GM18951 (cell line): ENCODE results near the gene PPP1CC.
A peak's percentile ranks its signal among the peaks of the same experiment; 100 is the strongest.

ENCODE experiments used
- POLR2A ChIP-seq: IDR thresholded peaks from 4 replicates; pipeline ENCODE4 v1.6.1; 2011; ENCODE audit warnings: mild to moderate bottlenecking; ENCODE audit not compliant: insufficient read length, insufficient read depth; ENCODE audit errors: extremely low read depth
- in situ Hi-C: fragments of 300-500 bp; cut with MboI; formaldehyde crosslinking; loops from one replicate; pipeline ENCODE4 v1.12.0; 2022; ENCODE audit warnings: low sequenced_read_pairs, mixed read lengths, inconsistent platforms; ENCODE audit not compliant: unreplicated experiment

The PPP1CC gene

GRCh38 chr12:110702081-110702480 is 40.6 kb downstream of the PPP1CC start:
- in situ Hi-C loops: loop anchor here (10.0 kb wide), 1 partner anchor 123 kb away; no protein-coding TSS in a partner anchor
- TF ChIP-seq POLR2A: no peak

DNA sequence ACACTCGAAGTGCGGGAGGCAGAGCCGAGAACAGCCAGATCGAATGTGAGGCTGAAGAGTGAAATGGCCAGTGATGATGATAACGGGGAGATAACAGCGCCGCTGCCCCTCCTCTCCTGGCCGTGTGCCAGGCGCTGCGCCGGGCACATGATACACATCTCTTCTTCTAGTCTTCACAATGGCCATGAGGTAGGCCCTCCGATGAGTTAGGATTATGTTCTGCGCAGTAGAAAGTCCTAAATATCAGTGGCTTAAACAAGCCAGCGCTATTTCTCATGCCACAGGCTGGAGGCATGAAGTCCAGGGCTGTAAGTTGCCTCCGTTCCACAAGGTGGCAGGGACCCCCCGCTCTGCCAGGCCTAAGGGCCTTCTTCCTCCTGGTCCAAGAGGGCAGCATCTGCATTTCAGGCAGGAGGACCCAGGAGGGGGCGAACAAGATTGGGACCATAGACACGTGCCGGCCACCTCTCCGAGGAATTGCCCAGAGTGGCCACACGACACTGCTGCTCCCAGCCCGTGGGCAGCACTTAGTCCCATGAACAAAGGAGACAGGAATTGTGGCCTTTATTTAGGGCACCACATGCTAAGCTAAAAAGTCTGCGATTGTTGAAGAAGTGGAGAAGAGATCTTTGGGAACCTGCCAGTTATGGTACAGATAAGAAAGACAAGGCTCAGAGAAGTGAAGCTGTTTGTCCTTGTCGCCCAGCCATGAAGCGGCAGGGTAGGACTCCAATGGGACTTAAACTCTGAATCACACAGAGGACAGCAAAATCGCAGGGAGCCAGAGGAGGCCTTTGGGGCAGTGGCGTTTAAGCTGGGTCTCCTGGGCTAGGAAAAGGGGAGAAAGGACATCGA is 42.9 kb downstream of the PPP1CC start:
- in situ Hi-C loops: loop anchor here (10.0 kb wide), 2 partner anchors 85 to 125 kb away; partner anchors contain the start of gene TCTN1

DNA sequence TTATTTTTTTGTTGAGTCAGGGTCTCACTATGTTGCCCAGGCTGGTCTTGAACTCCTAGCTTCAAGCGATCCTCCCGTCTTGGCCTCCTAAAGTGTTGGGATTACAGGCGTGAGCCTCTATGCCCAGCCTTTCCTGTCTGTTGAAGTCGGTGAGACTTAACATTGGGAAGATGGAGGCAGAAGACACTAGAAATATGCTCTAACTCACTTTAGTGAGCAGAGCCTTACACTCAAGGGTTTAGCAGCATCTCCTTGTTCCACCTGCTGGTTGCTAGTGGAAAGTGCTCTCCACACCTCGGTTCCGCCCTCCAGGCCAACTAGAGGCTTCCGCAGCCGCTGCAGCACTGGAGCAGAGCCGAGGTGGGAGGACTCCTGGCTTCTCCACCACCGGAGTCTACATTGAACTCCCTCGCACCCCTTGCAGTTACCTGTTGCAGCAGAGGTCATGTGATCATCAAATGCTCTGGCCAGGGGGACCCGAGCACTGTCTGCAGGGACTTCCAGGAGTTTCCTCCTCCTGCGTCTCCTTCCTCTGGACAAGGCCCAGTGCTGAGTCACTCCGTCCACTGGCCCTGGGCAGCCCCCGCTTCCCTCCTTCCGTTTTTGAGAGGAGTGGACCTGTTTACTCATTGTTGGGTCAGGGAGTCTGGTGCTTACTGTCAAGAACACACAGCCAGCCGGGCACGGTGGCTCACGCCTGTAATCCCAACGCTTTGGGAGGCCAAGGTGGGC is 44.4 kb downstream of the PPP1CC start:
- in situ Hi-C loops: loop anchor here (10.0 kb wide), 1 partner anchor 84 kb away; the partner anchor contains the start of gene TCTN1
- no peak for TF ChIP-seq POLR2A

More for the DNA sequence above, 42.9 kb downstream of the PPP1CC start:
- TF ChIP-seq POLR2A: no peak

DNA sequence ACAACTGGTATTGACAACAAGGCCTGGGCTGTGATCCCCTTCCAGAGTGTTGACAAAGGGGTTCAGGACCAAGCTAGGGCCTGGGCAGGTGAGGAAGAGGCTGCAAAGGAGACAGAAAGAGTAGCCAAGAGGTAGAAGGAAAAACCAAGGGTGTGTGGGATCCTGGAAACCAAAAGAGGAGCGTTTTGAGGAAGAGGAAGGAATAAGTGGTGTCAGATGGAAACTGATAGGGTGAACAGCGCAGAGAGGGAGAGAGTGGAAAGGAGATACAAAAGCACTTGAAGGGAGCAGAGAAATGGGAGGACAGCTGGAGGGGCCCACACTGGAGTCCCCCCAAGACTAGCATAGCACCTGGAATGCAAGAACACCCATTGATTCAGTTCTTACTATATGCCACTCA is 45.5 kb downstream of the PPP1CC start:
- in situ Hi-C loops: loop anchor here (10.0 kb wide), 1 partner anchor 82 kb away; the partner anchor contains the start of gene TCTN1

DNA sequence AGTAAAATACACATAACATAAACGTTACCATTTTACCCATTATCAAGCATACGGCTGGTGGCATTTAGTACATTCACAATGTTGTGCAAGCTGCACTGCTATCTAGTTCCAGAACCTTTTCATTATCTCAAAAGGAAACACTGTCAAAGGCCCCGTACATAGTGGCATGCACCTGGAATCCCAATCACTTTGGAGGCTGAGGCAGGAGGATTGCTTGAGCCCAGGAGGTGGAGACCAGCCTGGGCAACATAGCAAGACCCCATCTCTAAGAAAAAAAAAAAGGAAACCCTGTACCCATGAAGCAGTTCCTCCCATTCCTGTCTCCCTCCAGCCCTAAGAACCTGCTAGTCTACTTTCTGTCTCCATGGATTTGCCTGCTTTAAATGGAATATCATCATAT is 46.4 kb downstream of the PPP1CC start:
- TF ChIP-seq POLR2A: no peak
- in situ Hi-C loops: loop anchor here (10.0 kb wide), 1 partner anchor 81 kb away; the partner anchor contains the start of gene TCTN1

More for the DNA sequence above, 45.5 kb downstream of the PPP1CC start:
- no peak for TF ChIP-seq POLR2A

DNA sequence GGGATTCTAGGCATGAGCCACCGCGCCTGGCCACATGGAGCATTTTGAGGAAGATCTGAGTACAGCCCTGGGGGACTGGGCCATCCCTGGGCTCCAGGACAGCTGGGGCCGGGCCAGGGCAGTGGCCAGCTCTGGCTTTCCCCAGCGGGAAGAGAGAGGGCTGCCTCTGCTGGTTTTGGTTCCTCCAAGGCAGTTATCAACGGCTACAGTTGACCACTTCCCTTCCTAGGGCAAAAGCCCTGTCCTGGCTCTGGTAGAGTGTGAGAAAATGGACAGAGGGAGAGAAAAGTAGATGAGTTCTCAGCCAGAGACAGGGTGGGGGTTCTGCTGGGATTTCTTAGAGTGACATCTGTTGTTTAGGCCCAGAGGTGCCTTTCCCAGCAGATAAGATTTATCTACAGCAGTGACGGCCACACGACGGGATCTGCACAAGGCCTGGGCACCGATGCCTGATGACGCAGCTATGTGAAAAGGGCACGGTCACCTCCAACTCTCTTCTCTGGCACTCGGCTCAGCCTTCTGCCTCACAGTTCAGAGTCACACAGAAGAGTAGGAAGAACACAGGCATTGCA is 48.3 kb downstream of the PPP1CC start:
- no peak for TF ChIP-seq POLR2A
- in situ Hi-C loops: loop anchor here (10.0 kb wide), 1 partner anchor 80 kb away; the partner anchor contains the start of gene TCTN1

GRCh38 chr12:110693731-110694130 is 49.0 kb downstream of the PPP1CC start:
- in situ Hi-C loops: loop anchor here (10.0 kb wide), 1 partner anchor 79 kb away; the partner anchor contains the start of gene TCTN1
- TF ChIP-seq POLR2A: no peak

GRCh38 chr12:110690127-110690430 is 52.6 kb downstream of the PPP1CC start:
- in situ Hi-C loops: loop anchor here (10.0 kb wide), 1 partner anchor 75 kb away; the partner anchor contains the start of gene TCTN1
- no peak for TF ChIP-seq POLR2A

DNA sequence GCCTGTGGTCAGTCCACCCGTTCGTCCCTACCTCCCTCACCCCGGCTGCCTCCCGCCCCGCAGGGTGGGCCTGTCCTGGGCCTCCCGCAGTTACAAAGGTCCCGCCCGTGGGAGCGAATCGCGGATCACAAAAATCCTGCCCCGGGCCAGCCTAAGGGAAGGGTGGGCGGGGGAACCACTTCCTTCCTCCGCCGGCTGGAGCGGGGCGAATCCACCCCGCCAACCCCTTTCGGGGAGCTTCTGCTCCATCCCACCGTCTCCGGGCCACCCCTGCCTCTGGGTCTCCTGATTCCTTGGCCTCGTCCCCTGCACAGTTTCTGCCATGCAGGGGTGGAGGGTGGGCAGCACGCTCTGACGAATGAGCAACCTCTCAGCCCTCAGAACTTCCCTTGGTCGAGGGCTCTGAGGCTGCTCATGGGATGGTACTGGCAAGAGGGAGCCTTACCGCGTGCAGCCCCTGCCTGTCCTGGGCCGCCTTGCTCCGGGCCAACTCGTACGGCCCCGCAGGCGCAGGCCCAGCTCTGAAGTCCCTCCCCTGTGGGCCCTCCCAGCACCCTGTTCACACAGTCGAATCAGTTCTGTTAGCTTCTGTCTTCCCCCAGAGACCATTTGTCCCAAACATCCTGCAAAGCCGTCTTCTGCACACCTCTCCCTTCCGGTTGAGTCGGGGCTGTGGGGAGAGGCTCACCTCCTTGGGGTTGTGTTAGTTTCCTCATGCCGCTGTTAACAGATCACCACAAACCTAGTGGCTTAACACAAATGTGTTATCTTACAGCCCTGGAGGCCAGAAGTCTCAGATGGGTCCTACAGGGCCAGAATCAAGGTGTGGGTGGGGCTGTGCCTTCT is 53.2 kb downstream of the PPP1CC start:
- TF ChIP-seq POLR2A: peak; percentile 66
- in situ Hi-C loops: loop anchor here (10.0 kb wide), 1 partner anchor 75 kb away; the partner anchor contains the start of gene TCTN1

DNA sequence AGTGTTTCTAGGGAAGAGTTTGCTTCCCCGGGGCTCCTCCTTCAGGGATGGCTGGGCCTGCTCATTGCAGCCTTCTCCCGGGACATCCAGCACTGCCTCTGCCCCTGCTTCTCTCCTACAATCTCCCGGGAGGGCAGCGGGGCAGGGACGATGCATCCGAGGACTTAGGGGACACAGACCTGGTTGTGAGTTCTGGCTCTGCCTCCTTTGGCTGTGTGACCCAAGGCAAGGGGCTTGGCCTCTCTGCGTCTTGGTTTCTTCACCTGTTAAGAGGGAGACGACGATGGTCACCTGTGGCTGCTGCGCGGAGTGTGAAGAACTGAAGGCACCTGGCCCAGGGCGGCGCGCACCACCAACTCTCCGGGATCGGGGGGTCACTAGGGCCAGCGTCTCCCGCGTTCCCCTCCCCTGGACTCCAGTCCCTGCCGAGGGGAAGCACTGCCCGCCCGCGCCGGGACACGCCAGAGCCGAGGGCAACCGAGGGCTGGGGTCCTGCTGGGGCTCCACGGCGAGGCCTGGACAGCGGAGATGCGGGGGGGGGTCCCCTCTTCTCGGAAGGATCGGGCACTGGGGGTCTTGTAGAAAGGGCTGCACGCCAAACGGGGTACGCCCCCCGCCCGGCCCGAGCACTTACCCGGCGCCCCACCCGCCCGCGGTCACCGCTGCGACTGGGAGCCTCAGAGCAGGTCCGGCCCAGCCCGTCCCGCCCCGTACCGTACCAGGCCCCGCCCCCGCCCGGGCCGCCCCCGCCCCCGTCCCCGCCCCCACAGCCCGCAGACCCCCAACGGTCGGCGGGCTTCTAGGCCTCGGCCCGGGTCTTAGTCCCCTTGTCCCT is 54.0 kb downstream of the PPP1CC start, which contains the start of gene HVCN1:
TSS of gene HVCN1 (minus strand) at position 670 of the 835 bp plus-strand sequence. CDS start 5,870 bp downstream, outside the sequence.
- TF ChIP-seq POLR2A: peak; percentile 40
- in situ Hi-C loops: no loop called here
